Keratinocyte (primary cell): ENCODE measurements around the gene SAFB2. TPM values are rescaled to one million over a fixed set of nuclear protein-coding genes. Genes with fewer than 3 reads are reported as not detected.

Experiments used
- DNase-seq: peaks from one replicate; pipeline ENCODE4 v3.0.0-alpha.2; 2011; ENCODE audit warnings: low read depth, missing footprints, low spot score
- FAIRE-seq: peaks from 2 replicates; lab custom pipeline; 2011; peaks lifted over from hg19 to GRCh38; lab: Jason Lieb, UNC
- H2AFZ ChIP-seq: 2 replicates; pipeline ENCODE4 v1.6.0; 2012; ENCODE audit warnings: low read length, control low read depth, inconsistent platforms; ENCODE audit not compliant: control insufficient read depth
- H3K27ac ChIP-seq: 2 replicates; pipeline ENCODE4 v1.5.1; 2011; ENCODE audit warnings: low read length; ENCODE audit not compliant: control insufficient read depth, insufficient read depth
- H3K27me3 ChIP-seq: 3 replicates; pipeline ENCODE4 v1.6.0; 2011; ENCODE audit warnings: low read length; ENCODE audit not compliant: control insufficient read depth, insufficient read depth; ENCODE audit errors: extremely low read depth
- H3K36me3 ChIP-seq, 2 experiments: 2 replicates in 1 of 2; 3 replicates in 1 of 2; pipeline ENCODE4 v1.5.1; 2011; ENCODE audit warnings: low read length in 2 of 2, mild to moderate bottlenecking in 1 of 2; ENCODE audit not compliant: control insufficient read depth in 2 of 2, insufficient read depth in 2 of 2; ENCODE audit errors: extremely low read depth in 1 of 2
- H3K4me1 ChIP-seq: 3 replicates; pipeline ENCODE4 v1.5.1; 2011; ENCODE audit warnings: low read length; ENCODE audit not compliant: control insufficient read depth, insufficient read depth; ENCODE audit errors: extremely low read depth
- H3K4me2 ChIP-seq: 3 replicates; pipeline ENCODE4 v1.6.0; 2011; ENCODE audit warnings: low read depth, low read length; ENCODE audit not compliant: control insufficient read depth, insufficient read depth; ENCODE audit errors: extremely low read depth
- H3K4me3 ChIP-seq, 3 experiments: fragments of 200-600 bp in 1 of 3; sonication (generic) in 1 of 3; 2 replicates in 2 of 3; 3 replicates in 1 of 3; pipeline ENCODE4 v1.5.1; 2011 to 2016; ENCODE audit warnings: low read length in 3 of 3, mild to moderate bottlenecking in 3 of 3, control low read depth in 2 of 3, inconsistent platforms in 1 of 3, low read depth in 1 of 3, mixed read lengths in 1 of 3, mixed run types in 1 of 3, moderate library complexity in 1 of 3; ENCODE audit not compliant: control insufficient read depth in 2 of 3, insufficient read depth in 2 of 3; ENCODE audit errors: extremely low read depth in 1 of 3
- H3K79me2 ChIP-seq: 2 replicates; pipeline ENCODE4 v1.6.0; 2012; ENCODE audit warnings: low read length; ENCODE audit not compliant: control insufficient read depth, insufficient read depth
- H3K9ac ChIP-seq: 3 replicates; pipeline ENCODE4 v1.6.0; 2011; ENCODE audit warnings: low read length; ENCODE audit not compliant: control insufficient read depth, insufficient read depth; ENCODE audit errors: extremely low read depth
- H3K9me1 ChIP-seq: 3 replicates; pipeline ENCODE4 v1.6.0; 2011; ENCODE audit warnings: low read length; ENCODE audit not compliant: control insufficient read depth, insufficient read depth; ENCODE audit errors: extremely low read depth
- H3K9me3 ChIP-seq: 2 replicates; pipeline ENCODE4 v1.5.1; 2012; ENCODE audit warnings: low read depth, low read length; ENCODE audit not compliant: control insufficient read depth
- H4K20me1 ChIP-seq: 3 replicates; pipeline ENCODE4 v1.6.0; 2011; ENCODE audit warnings: low read length; ENCODE audit not compliant: control insufficient read depth, insufficient read depth; ENCODE audit errors: extremely low read depth
- EZH2 ChIP-seq: IDR thresholded peaks from one replicate; pipeline ENCODE4 v1.6.1; 2012; ENCODE audit warnings: inconsistent platforms, mild to moderate bottlenecking, low read length, moderate library complexity
- dilution Hi-C: fragments of 300-500 bp; cut with MboI; formaldehyde crosslinking; loops from one replicate; pipeline ENCODE4 v1.7.0; 2020; ENCODE audit warnings: low sequenced_read_pairs; ENCODE audit not compliant: extremely low pct_ligation_motif_present
- polyA plus RNA-seq, 5 experiments: library from polyadenylated mRNA; depleted of rRNA in 3 of 5; stranded (reverse) in 3 of 5; stranded (forward) in 1 of 5; unstranded in 1 of 5; fragments of >200 nt; gene quantifications; 1 replicate in 1 of 5; 2 replicates in 3 of 5; 3 replicates in 1 of 5; pipeline versions ENCODE4 v1.2.1 to v1.2.3, GENCODE V29; 2011 to 2012; ENCODE audit warnings: missing spikeins in 2 of 5, low read depth in 1 of 5, low replicate concordance in 1 of 5
- TF ChIP-seq, protein P1 (sequence below), 3 experiments: IDR thresholded peaks in 1 of 3; conservative IDR thresholded peaks in 1 of 3; optimal IDR thresholded peaks in 1 of 3; 2 replicates in 2 of 3; 3 replicates in 1 of 3; pipeline versions ENCODE3 to v1.5.1; 2011; ENCODE audit warnings: low read length in 3 of 3, mild to moderate bottlenecking in 3 of 3, moderate library complexity in 2 of 3, control low read depth in 1 of 3, inconsistent platforms in 1 of 3; ENCODE audit not compliant: insufficient read depth in 2 of 3; ENCODE audit errors: extremely low read depth in 1 of 3

Gene SAFB2
- polyA plus RNA-seq, 1 donor (not counting 4 experiments of a cell fraction or from before 2014, with no cell fraction given), result 15.3 TPM

DNA sequence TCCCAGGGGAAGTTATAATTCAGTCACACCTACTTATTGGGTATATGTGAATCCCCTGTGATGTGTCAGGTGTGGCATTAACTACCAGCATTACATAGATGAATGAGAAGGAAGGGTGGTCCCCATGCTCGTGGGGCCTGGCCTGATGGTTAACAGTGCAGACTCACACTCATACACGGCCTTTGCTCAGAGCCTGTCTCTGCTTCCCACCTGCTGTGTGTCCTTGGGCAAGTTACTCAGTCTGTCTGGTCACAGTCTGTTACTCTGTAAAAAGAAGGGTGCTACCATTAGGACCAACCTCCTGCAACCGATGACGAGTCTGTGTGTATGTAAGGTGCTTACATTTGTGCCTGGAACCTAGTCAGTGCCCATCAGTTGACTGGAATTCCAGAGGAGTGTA lies 24.1 kb upstream of the SAFB2 start:
- dilution Hi-C loops, result no loop called here
- Histone ChIP-seq H3K4me2 (no peak overlapping the region), H4K20me1 (peaks cover 12% of the 10 kb centered on the region), H3K79me2 (peaks cover 59% of the 10 kb centered on the region), H3K9me3 (no peaks in the 10 kb centered on the region), H3K4me3 (no peak overlapping the region), H3K27me3 (no peaks in the 10 kb centered on the region), H2AFZ (no peak overlapping the region), H3K9me1 (no peaks in the 10 kb centered on the region), H3K9ac (no peak overlapping the region), H3K4me1 (peaks cover 1% of the 10 kb centered on the region), H3K36me3 (peaks cover 38 to 70% of the 10 kb centered on the region in 2 experiments), H3K27ac (no peak overlapping the region)
- DNase-seq, result no peak
- TF ChIP-seq, protein P1, sequence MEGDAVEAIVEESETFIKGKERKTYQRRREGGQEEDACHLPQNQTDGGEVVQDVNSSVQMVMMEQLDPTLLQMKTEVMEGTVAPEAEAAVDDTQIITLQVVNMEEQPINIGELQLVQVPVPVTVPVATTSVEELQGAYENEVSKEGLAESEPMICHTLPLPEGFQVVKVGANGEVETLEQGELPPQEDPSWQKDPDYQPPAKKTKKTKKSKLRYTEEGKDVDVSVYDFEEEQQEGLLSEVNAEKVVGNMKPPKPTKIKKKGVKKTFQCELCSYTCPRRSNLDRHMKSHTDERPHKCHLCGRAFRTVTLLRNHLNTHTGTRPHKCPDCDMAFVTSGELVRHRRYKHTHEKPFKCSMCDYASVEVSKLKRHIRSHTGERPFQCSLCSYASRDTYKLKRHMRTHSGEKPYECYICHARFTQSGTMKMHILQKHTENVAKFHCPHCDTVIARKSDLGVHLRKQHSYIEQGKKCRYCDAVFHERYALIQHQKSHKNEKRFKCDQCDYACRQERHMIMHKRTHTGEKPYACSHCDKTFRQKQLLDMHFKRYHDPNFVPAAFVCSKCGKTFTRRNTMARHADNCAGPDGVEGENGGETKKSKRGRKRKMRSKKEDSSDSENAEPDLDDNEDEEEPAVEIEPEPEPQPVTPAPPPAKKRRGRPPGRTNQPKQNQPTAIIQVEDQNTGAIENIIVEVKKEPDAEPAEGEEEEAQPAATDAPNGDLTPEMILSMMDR (optimal IDR thresholded peaks at IDR 0.05 in 1 of 3, IDR thresholded peaks at IDR 0.05 in 1 of 3, conservative IDR thresholded peaks at IDR 0.05 in 1 of 3; ENCODE audit: extremely low read depth in 1 of 3, insufficient read depth in 2 of 3, low read length in 3 of 3), result no peak
- no peak for TF ChIP-seq EZH2
- FAIRE-seq, result no peak

DNA sequence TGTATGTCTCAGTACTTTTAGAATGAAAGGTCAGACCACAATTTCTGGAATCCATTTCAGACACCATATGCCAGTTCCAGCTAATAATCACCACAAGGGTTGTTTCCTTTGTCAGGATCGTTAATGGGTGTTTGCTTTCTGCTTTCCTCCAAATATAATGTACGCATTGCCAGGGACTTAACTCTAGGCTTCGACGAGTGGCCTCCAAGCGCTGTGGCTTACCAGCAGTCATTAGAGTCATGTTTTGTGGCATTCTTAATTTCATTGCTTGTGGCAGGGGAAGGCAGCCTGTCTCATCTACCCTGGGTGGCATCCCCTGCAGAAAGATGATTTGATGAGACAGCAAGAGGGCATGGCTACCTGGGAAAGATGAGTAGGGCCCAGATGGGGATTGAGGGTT lies 22.8 kb upstream of the SAFB2 start:
- dilution Hi-C loops, result no loop called here

More for the DNA sequence above, 22.8 kb upstream of the SAFB2 start:
- Histone ChIP-seq H3K9me1 (peaks cover 4% of the 10 kb centered on the region), H2AFZ (no peak overlapping the region), H4K20me1 (peaks cover 23% of the 10 kb centered on the region), H3K27ac (no peak overlapping the region), H3K9ac (no peak overlapping the region), H3K36me3 (peaks cover 32 to 61% of the 10 kb centered on the region in 2 experiments), H3K4me2 (no peak overlapping the region), H3K9me3 (no peaks in the 10 kb centered on the region), H3K79me2 (peaks cover 69% of the 10 kb centered on the region), H3K4me1 (peaks cover 14% of the 10 kb centered on the region), H3K27me3 (no peaks in the 10 kb centered on the region), H3K4me3 (no peak overlapping the region)
- DNase-seq (no peak), FAIRE-seq (peak; percentile 17)
- TF ChIP-seq EZH2, result no peak
- TF ChIP-seq, protein P1 (optimal IDR thresholded peaks at IDR 0.05 in 1 of 3, IDR thresholded peaks at IDR 0.05 in 1 of 3, conservative IDR thresholded peaks at IDR 0.05 in 1 of 3; ENCODE audit: extremely low read depth in 1 of 3, insufficient read depth in 2 of 3, low read length in 3 of 3), result no peak
